ENCODE measurements around the gene ZKSCAN5.

Gene ZKSCAN5

GRCh38 chr7:99553039-99553438 is 48.6 kb downstream of the ZKSCAN5 start:
- Histone ChIP-seq H3K27ac (no peak overlapping the region), H3K4me3 (no peak overlapping the region)
- no peak for DNase-seq (ENCODE audit: low spot score)
- TF ChIP-seq CTCF (IDR thresholded peaks at IDR 0.05), result no peak

GRCh38 chr7:99554939-99555338 is 50.5 kb downstream of the ZKSCAN5 start:
- Histone ChIP-seq H3K4me3 (no peak overlapping the region), H3K27ac (no peak overlapping the region)
- TF ChIP-seq CTCF (IDR thresholded peaks at IDR 0.05), result no peak
- DNase-seq (ENCODE audit: low spot score), result no peak

GRCh38 chr7:99557196-99557607 is 52.7 kb downstream of the ZKSCAN5 start:
- DNase-seq (ENCODE audit: low spot score), result no peak
- Histone ChIP-seq H3K4me3 (peak overlapping the region; percentile 100), H3K27ac (peak overlapping the region in 1 of 2 donors; percentile 100)
- TF ChIP-seq CTCF (IDR thresholded peaks at IDR 0.05), result no peak

DNA sequence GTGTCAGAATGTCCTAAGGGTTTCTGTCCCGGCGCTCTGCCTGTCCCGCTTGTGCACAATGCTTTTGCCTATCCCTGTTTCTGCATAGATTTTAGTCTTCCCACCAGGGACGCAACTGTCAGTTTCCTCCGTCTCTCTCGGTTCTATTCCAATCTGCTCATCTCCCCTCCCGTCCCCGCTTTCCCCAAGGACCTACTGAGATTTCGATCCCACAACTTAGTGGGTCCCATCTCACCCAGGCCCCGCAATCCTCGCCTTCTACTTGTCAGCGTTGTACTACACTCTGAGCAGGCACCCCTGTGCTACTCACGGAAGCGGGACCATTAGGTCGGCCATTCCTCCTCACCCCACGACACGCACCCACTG is 53.5 kb downstream of the ZKSCAN5 start:
- TF ChIP-seq CTCF (IDR thresholded peaks at IDR 0.05), result no peak
- peak overlapping the region; percentile 100 for H3K4me3 ChIP-seq
- peak overlapping the region; percentile 97 to 100 for H3K27ac ChIP-seq
- DNase-seq (ENCODE audit: low spot score), result no peak

DNA sequence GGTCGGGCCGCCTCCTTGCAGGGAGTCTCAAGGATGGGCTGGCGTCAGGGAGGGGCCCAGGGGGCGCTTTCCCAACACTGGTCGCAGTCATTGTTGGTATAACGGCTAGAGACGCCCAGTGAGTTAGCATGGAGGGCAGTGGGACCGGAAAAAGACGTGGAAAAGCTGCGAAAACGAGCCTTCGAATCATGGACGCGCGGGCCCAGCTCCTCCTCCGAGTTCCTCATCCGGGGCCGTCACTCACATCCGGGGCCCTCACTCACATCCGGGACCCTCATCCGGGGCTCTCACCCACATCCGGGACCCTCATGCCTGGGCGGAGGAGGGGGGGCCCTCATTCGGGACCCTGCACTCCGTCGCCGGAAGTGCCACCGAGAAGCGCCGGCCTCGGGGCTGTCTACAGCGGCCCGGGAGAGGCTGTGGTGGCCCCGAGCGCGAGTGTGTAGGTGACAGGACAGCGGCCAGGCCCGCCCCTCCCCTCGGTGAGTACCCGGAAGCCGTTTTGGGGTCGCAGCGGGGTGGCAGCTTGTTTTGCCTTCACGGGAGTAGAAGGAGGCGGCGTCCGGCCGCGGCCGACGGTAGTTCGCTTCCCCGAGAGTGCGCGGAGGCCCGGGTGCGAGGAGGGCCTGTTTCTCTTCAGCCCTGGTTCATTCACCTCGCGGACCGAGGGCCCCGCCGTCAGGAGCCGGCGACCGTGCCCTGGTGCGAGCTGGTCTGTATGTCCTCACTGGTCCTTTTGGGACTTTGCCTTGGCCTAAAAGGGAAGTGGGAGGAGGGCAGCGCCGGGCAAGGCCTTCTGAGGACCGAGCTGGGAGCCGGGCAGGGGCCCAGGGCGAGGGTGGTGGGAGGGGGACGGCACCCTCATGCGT is 54.1 kb downstream of the ZKSCAN5 start, which contains the start of gene ZNF655:
Gene ZNF655 (plus strand): TSS at position 337 of the 869 bp plus-strand sequence. CDS start 1,918 bp downstream, outside the sequence.
- Histone ChIP-seq H3K4me3 (peak within 1 kb of the TSS; percentile 100), H3K27ac (peak within 1 kb of the TSS; percentile 97 to 100)
- no peak for TF ChIP-seq CTCF (IDR thresholded peaks at IDR 0.05)
- DNase-seq (ENCODE audit: low spot score), result peak; percentile 97

DNA sequence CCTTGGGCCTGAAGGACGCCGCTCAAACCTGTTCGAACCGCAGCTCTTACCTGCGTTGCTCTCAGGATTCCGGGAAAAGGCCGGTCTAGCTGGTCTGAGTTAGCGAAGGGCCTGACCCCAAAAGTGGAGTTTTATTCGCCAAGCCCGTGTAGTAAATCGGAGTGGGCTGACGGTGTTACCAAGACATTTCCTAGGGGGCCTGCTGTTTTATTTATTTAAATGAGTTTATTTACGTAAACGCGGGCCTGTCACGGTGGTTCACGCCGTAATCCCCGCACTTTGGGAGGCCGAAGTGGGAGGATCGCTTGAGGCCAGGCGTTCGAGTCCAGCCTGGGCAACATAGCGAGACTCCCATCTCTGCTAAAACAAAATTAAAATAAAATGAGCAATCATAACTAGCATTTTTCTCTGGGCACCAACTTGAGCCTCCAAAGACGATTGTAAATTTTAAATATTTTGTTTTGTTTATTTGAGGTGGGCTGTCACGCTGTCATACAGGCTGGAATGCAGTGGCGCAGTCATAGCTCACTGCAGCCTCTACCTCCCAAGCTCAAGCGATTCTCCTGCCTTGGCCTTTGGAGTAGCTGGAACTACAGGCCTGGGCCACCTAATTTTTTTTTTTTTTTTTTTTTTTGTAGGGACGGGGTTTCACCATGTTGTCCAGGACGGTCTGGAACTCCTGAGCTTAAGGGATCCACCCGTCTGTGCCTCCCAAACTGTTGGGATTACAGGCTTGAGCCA is 54.9 kb downstream of the ZKSCAN5 start:
- no peak for TF ChIP-seq CTCF (IDR thresholded peaks at IDR 0.05)
- no peak for DNase-seq (ENCODE audit: low spot score)
- H3K27ac ChIP-seq, result peak overlapping the region; percentile 97 to 100
- H3K4me3 ChIP-seq, result peak overlapping the region; percentile 100
